Lower leg skin (tissue), 4 donors: Measurements from ENCODE around the gene MAPK12. TPM values are rescaled to one million over a fixed set of nuclear protein-coding genes. Genes with fewer than 3 reads are reported as not detected.
"Not testable (repeated sequence)": the region's sequence is repeated elsewhere in the genome, so short reads cannot be mapped to it uniquely, and the experiment has no call there.

Experiments
- DNase-seq, 2 donors: peaks; one replicate each; pipeline ENCODE4 v3.0.0-alpha.2; 2019; ENCODE audit warnings: low spot score in 2 of 2
- H3K4me3 ChIP-seq: fragments of 200-600 bp; sonication (generic); 2 replicates; pipeline ENCODE4 v1.5.1; 2017; ENCODE audit warnings: mild to moderate bottlenecking, low read depth; ENCODE audit not compliant: poor library complexity, severe bottlenecking
- CTCF ChIP-seq, 3 donors: fragments of 450-650 bp; IDR thresholded peaks; one replicate each; pipeline ENCODE4 v1.5.1; 2016; ENCODE audit warnings: antibody characterized with exemption in 3 of 3, mild to moderate bottlenecking in 3 of 3, moderate library complexity in 2 of 3
- POLR2A ChIP-seq, 2 donors: fragments of 450-650 bp; IDR thresholded peaks; one replicate each; pipeline ENCODE4 v1.6.1; 2016 to 2017; ENCODE audit warnings: antibody characterized with exemption in 2 of 2, mild to moderate bottlenecking in 1 of 2, moderate library complexity in 1 of 2
- WGBS, 2 donors: methylation state at CpG; one replicate each; pipeline ENCODE4 v1.1.5; 2018; 5-methylcytosine and 5-hydroxymethylcytosine counted together
- intact Hi-C: fragments of 100-400 bp; cut with DNase I; formaldehyde crosslinking; loops from one replicate; pipeline ENCODE4 v1.15.0; 2023; ENCODE audit warnings: low total_unique reads
- total RNA-seq, 4 donors: library from RNA; depleted of rRNA; stranded (reverse); fragments of >200 nt; gene quantifications; one replicate each; pipeline ENCODE4 v1.1.0, GENCODE V29; 2016

The MAPK12 gene
- total RNA-seq, 4 donors from 2014 or later, result 0.99 to 3.5 (median 1.8) TPM

- intact Hi-C loops, result loop anchor here (10.0 kb wide), 1 partner anchor 54 kb away; no protein-coding TSS in a partner anchor
- TF ChIP-seq POLR2A (IDR thresholded peaks at IDR 0.05) (no peak), CTCF (IDR thresholded peaks at IDR 0.05) (no peak)
- peak in 1 of 2 donors; percentile 84 for DNase-seq
- WGBS, 2 donors, result 76 to 77% methylated on average over 25 to 30 of the region's 31 CpGs
- no peak overlapping the region for H3K4me3 ChIP-seq
Measured at GRCh38 chr22:50208939-50209892, 52.3 kb downstream of the MAPK12 start.

- no peak for DNase-seq
- no peak for TF ChIP-seq POLR2A (IDR thresholded peaks at IDR 0.05)
- TF ChIP-seq CTCF (IDR thresholded peaks at IDR 0.05), result no peak
- intact Hi-C loops, result loop anchor here (10.0 kb wide), 1 partner anchor 54 kb away; no protein-coding TSS in a partner anchor
- 85 to 86% methylated on average over 19 to 22 of the region's 22 CpGs for WGBS, 2 donors
- no peak overlapping the region for H3K4me3 ChIP-seq
Measured at GRCh38 chr22:50208430-50208938, 53.0 kb downstream of the MAPK12 start.

- WGBS, 2 donors, result 77 to 78% methylated on average over 11 to 18 of the region's 23 CpGs
- no peak for DNase-seq
- intact Hi-C loops, result loop anchor here (10.0 kb wide), 1 partner anchor 53 kb away; no protein-coding TSS in a partner anchor
- no peak overlapping the region for H3K4me3 ChIP-seq
- TF ChIP-seq CTCF (IDR thresholded peaks at IDR 0.05), result no peak
- no peak for TF ChIP-seq POLR2A (IDR thresholded peaks at IDR 0.05)
Measured at GRCh38 chr22:50207383-50208140, 53.9 kb downstream of the MAPK12 start.

- peak in 1 of 2 donors; percentile 82 for DNase-seq
- intact Hi-C loops, result loop anchor here (10.0 kb wide), 1 partner anchor 52 kb away; no protein-coding TSS in a partner anchor
- no peak for TF ChIP-seq POLR2A (IDR thresholded peaks at IDR 0.05)
- no peak for TF ChIP-seq CTCF (IDR thresholded peaks at IDR 0.05)
Measured at GRCh38 chr22:50206599-50206998, 54.9 kb downstream of the MAPK12 start.

GRCh38 chr22:50205781-50206569 lies 55.5 kb downstream of the MAPK12 start:
- peak in 1 of 2 donors; percentile 83 for DNase-seq
- TF ChIP-seq CTCF (IDR thresholded peaks at IDR 0.05), result no peak
- no peak for TF ChIP-seq POLR2A (IDR thresholded peaks at IDR 0.05)
- intact Hi-C loops, result loop anchor here (10.0 kb wide), 1 partner anchor 51 kb away; no protein-coding TSS in a partner anchor
- H3K4me3 ChIP-seq, result no peak overlapping the region
- WGBS, 2 donors, result 89% methylated on average over 36 to 45 of the region's 45 CpGs

More at GRCh38 chr22:50206599-50206998, 54.9 kb downstream of the MAPK12 start:
- 47 to 57% methylated on average over 9 to 10 of the region's 10 CpGs for WGBS, 2 donors
- H3K4me3 ChIP-seq, result no peak overlapping the region

GRCh38 chr22:50204998-50205397 lies 56.5 kb downstream of the MAPK12 start:
- intact Hi-C loops, result loop anchor here (10.0 kb wide), 1 partner anchor 50 kb away; no protein-coding TSS in a partner anchor
- not testable (repeated sequence) for DNase-seq, H3K4me3 ChIP-seq
- 84 to 86% methylated on average over 9 of the region's 9 CpGs for WGBS, 2 donors
